ENCODE data around the gene PKN1. TPM values are rescaled to one million over a fixed set of nuclear protein-coding genes. Genes with fewer than 3 reads are reported as not detected.

PKN1 gene
- total and polyA plus RNA-seq, 2 donors (not counting 1 experiment from before 2014, with no cell fraction given), result 114 to 171 TPM

- Histone ChIP-seq H3K9me3 (ENCODE audit: control extremely low read depth in 1 of 3, control insufficient read depth in 2 of 3, insufficient read depth in 1 of 3, low read length in 2 of 3) (peaks cover 0 to 10% (median 0%) of the 10 kb centered on the region in 3 donors), H3K36me3 (replicated peaks in 1 of 2; ENCODE audit: control extremely low read depth in 1 of 2, control insufficient read depth in 1 of 2, extremely low read depth in 1 of 2, insufficient read depth in 2 of 2, low read length in 1 of 2) (peaks cover 4 to 56% of the 10 kb centered on the region in 2 experiments), H4K20me1 (ENCODE audit: control insufficient read depth, insufficient read depth, low read length, poor library complexity, severe bottlenecking) (peaks cover under 1% of the 10 kb centered on the region), H3K9ac (ENCODE audit: low read length) (no peak overlapping the region), H2AFZ (ENCODE audit: insufficient read depth, low read depth, low read length, poor library complexity, severe bottlenecking) (no peak overlapping the region), H3K79me2 (ENCODE audit: control insufficient read depth, insufficient read depth, low read length) (no peaks in the 10 kb centered on the region), H3K27ac (ENCODE audit: low read length in 2 of 2) (peak overlapping the region; percentile 75 to 81), H3K4me3 (ENCODE audit: control extremely low read depth in 1 of 5, extremely low read depth in 1 of 5, insufficient read depth in 1 of 5, low read depth in 2 of 5, low read length in 4 of 5) (no peak overlapping the region), H3K4me2 (replicated peaks; ENCODE audit: low read depth, low read length, poor library complexity, severe bottlenecking) (peak overlapping the region; percentile 41), H3K27me3 (replicated peaks in 1 of 4; ENCODE audit: control extremely low read depth in 1 of 4, control insufficient read depth in 3 of 4, insufficient read depth in 4 of 4, low read length in 3 of 4) (no peaks in the 10 kb centered on the region), H3K4me1 (ENCODE audit: control insufficient read depth in 2 of 2, insufficient read depth in 2 of 2, low read length in 2 of 2) (peaks cover 7 to 32% of the 10 kb centered on the region in 2 donors)
- 55% methylated on average over 9 of the region's 11 CpGs for WGBS (ENCODE audit: insufficient coverage)
- intact Hi-C loops (cut with micrococcal nuclease), result no loop called here
- H3K27me3 Mint-ChIP-seq, result no peaks in the 10 kb centered on the region
- no peaks in the 10 kb centered on the region for H3K9me3 Mint-ChIP-seq (ENCODE audit: insufficient read depth)
- peak overlapping the region; percentile 44 for H3K4me3 Mint-ChIP-seq
- DNase-seq (peak; percentile 77), ATAC-seq (ENCODE audit: low read depth) (peak; percentile 65)
- TF ChIP-seq EZH2 (IDR thresholded peaks at IDR 0.05; ENCODE audit: borderline replicate concordance, insufficient read depth, low read depth, low read length, poor library complexity, severe bottlenecking), result no peak
- TF ChIP-seq CTCF (IDR thresholded peaks at IDR 0.05), result no peak
- H3K4me1 Mint-ChIP-seq, result peaks cover 23% of the 10 kb centered on the region
- POLR2A ChIA-PET, result interaction anchor here (0.6 to 2.9 kb wide), 7 partner anchors 16 to 39 kb away, joined by 3 to 13 read pairs (median 3); no protein-coding TSS in a partner anchor
- H3K27ac Mint-ChIP-seq, result peak overlapping the region; percentile 90
- CTCF ChIA-PET, result interaction anchor here (0.6 to 8.9 kb wide), 5 partner anchors 21 to 51 kb away, joined by 3 to 213 read pairs (median 5); no protein-coding TSS in a partner anchor
These were observed 32.1 kb upstream of the PKN1 start for GRCh38 chr19:14400951-14401431.

GRCh38 chr19:14401468-14402195 is 31.5 kb upstream of the PKN1 start:
- peak overlapping the region; percentile 44 for H3K4me3 Mint-ChIP-seq
- TF ChIP-seq CTCF (IDR thresholded peaks at IDR 0.05) (no peak), EZH2 (IDR thresholded peaks at IDR 0.05; ENCODE audit: borderline replicate concordance, insufficient read depth, low read depth, low read length, poor library complexity, severe bottlenecking) (no peak)
- ChIA-PET CTCF (interaction anchor here (0.6 to 8.9 kb wide), 8 partner anchors 21 to 325 kb away, joined by 3 to 213 read pairs (median 3); no protein-coding TSS in a partner anchor), POLR2A (interaction anchor here (0.6 to 2.9 kb wide), 7 partner anchors 17 to 39 kb away, joined by 3 to 13 read pairs (median 7); no protein-coding TSS in a partner anchor)
- peak overlapping the region; percentile 90 for H3K27ac Mint-ChIP-seq
- H3K27ac ChIP-seq (ENCODE audit: low read length in 2 of 2), result peak overlapping the region; percentile 75 to 81
- ATAC-seq (ENCODE audit: low read depth) (no peak), DNase-seq (peak; percentile 42)
- H3K4me1 ChIP-seq (ENCODE audit: control insufficient read depth in 2 of 2, insufficient read depth in 2 of 2, low read length in 2 of 2), result peaks cover 7 to 38% of the 10 kb centered on the region in 2 donors
- no peak overlapping the region for H2AFZ ChIP-seq (ENCODE audit: insufficient read depth, low read depth, low read length, poor library complexity, severe bottlenecking)
- no peaks in the 10 kb centered on the region for H3K9me3 Mint-ChIP-seq (ENCODE audit: insufficient read depth)
- H3K4me1 Mint-ChIP-seq, result peaks cover 27% of the 10 kb centered on the region
- peak overlapping the region; percentile 41 for H3K4me2 ChIP-seq (replicated peaks; ENCODE audit: low read depth, low read length, poor library complexity, severe bottlenecking)
- H3K9me3 ChIP-seq (ENCODE audit: control extremely low read depth in 1 of 3, control insufficient read depth in 2 of 3, insufficient read depth in 1 of 3, low read length in 2 of 3), result peaks cover 0 to 11% (median 0%) of the 10 kb centered on the region in 3 donors
- 97% methylated on average over 18 of the region's 18 CpGs for WGBS (ENCODE audit: insufficient coverage)
- H3K36me3 ChIP-seq (replicated peaks in 1 of 2; ENCODE audit: control extremely low read depth in 1 of 2, control insufficient read depth in 1 of 2, extremely low read depth in 1 of 2, insufficient read depth in 2 of 2, low read length in 1 of 2), result peaks cover 4 to 54% of the 10 kb centered on the region in 2 experiments
- no peak overlapping the region for H3K9ac ChIP-seq (ENCODE audit: low read length)
- peaks cover 4% of the 10 kb centered on the region for H4K20me1 ChIP-seq (ENCODE audit: control insufficient read depth, insufficient read depth, low read length, poor library complexity, severe bottlenecking)
- no peak overlapping the region for H3K4me3 ChIP-seq (ENCODE audit: control extremely low read depth in 1 of 5, extremely low read depth in 1 of 5, insufficient read depth in 1 of 5, low read depth in 2 of 5, low read length in 4 of 5)
- intact Hi-C loops (cut with micrococcal nuclease), result no loop called here
- H3K27me3 ChIP-seq (replicated peaks in 1 of 4; ENCODE audit: control extremely low read depth in 1 of 4, control insufficient read depth in 3 of 4, insufficient read depth in 4 of 4, low read length in 3 of 4), result no peaks in the 10 kb centered on the region
- no peaks in the 10 kb centered on the region for H3K27me3 Mint-ChIP-seq
- H3K79me2 ChIP-seq (ENCODE audit: control insufficient read depth, insufficient read depth, low read length), result no peaks in the 10 kb centered on the region

All from B cell (primary cell).